Uterus (tissue), 4 donors: ENCODE results near the gene PUS1. TPM values are rescaled to one million over a fixed set of nuclear protein-coding genes. Genes with fewer than 3 reads are reported as not detected.
"Not testable (repeated sequence)": the region's sequence is repeated elsewhere in the genome, so short reads cannot be mapped to it uniquely, and the experiment has no call there.

Source experiments
- DNase-seq, 2 donors: peaks; one replicate each; pipeline ENCODE4 v3.0.0-alpha.2; 2019 to 2020
- H3K27ac ChIP-seq, 2 donors: fragments of 200-600 bp; sonication (generic); 1 replicate in 1 of 2; 2 replicates in 1 of 2; pipeline ENCODE4 v1.5.1; 2016 to 2018
- H3K27me3 ChIP-seq, 2 donors: fragments of 200-600 bp; sonication (generic); one replicate each; pipeline ENCODE4 v1.5.1; 2018 to 2019; ENCODE audit warnings: control low read depth in 1 of 2
- H3K36me3 ChIP-seq, 2 donors: fragments of 200-600 bp; sonication (generic); one replicate each; pipeline ENCODE4 v1.5.1; 2019; ENCODE audit warnings: control low read depth in 1 of 2
- H3K4me1 ChIP-seq, 2 donors: fragments of 200-600 bp; sonication (generic); one replicate each; pipeline ENCODE4 v1.5.1; 2018 to 2019; ENCODE audit warnings: control low read depth in 1 of 2
- H3K4me3 ChIP-seq, 2 donors: fragments of 200-600 bp; sonication (generic); 1 replicate in 1 of 2; 2 replicates in 1 of 2; pipeline ENCODE4 v1.5.1; 2018 to 2019; ENCODE audit warnings: mild to moderate bottlenecking in 1 of 2
- H3K9me3 ChIP-seq, 2 donors: fragments of 200-600 bp; sonication (generic); one replicate each; pipeline ENCODE4 v1.5.1; 2019; ENCODE audit warnings: control low read depth in 1 of 2
- POLR2A ChIP-seq, 2 donors: fragments of 450-650 bp; IDR thresholded peaks; one replicate each; pipeline ENCODE4 v1.6.1; 2016; ENCODE audit warnings: antibody characterized with exemption in 2 of 2, mild to moderate bottlenecking in 1 of 2, moderate library complexity in 1 of 2
- intact Hi-C: fragments of 100-400 bp; cut with DNase I; formaldehyde crosslinking; loops from one replicate; pipeline ENCODE4 v1.15.1; 2023; ENCODE audit warnings: low total_unique reads
- total RNA-seq, 4 donors: library from RNA; depleted of rRNA in 3 of 4; stranded (reverse); fragments of >200 nt in 3 of 4; gene quantifications; one replicate each; pipeline versions ENCODE4 v1.1.0 to v1.2.4, GENCODE V29; 2014 to 2023
- TF ChIP-seq, protein P1 (sequence below), 4 experiments: fragments of 200-600 bp in 2 of 4; fragments of 450-650 bp in 2 of 4; sonication (generic) in 2 of 4; IDR thresholded peaks; one replicate each; pipeline ENCODE4 v1.5.1; 2016 to 2019; ENCODE audit warnings: antibody characterized with exemption in 4 of 4, mild to moderate bottlenecking in 2 of 4, moderate library complexity in 1 of 4
- donor health status: DM: yes; HTN: yes; CAD: no.

Gene PUS1
- total RNA-seq, 4 donors from 2014 or later: 0.59 to 29.2 (median 12.5) TPM

DNA sequence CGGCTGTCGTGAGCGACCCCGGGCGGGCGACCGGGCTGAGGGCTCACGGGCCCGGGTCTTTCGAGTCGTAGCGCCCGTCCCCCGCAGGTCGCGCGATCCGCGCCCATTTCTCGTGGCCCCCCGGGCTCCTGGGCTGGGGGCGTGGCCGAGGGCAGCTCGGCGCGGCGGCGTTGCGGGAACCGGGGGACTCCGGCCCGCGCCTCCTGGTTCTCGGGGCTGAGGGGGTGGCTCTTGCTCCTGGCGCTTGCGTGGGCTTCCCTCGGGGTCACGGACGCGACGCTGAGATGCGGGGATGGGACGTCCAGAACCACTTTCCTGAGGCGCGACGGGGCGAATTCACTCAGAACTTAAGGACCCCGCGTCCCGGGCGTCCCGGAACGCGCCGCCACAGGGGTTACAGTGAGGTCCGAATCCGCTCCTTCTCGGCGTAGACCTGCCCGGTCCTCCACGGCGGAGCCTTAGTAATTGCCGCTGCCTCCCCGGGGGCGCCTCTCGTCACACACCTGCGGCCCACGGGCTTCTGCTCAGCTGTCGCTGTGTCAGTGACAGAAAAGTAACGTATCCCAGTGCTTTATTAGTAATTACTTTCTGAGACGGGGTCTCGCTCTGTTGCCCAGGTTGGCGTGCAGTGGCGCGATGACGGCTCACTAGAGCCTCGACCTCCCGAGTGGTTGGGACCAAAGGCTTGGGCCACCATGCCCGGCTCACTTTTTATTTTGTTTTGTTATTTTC lies 21.3 kb downstream of the PUS1 start:
- peak in 1 of 2 donors; percentile 29 for DNase-seq
- peak overlapping the region; percentile 34 to 84 for H3K27ac ChIP-seq
- no peaks in the 10 kb centered on the region for H3K36me3 ChIP-seq
- peak overlapping the region; percentile 42 to 85 for H3K4me3 ChIP-seq
- H3K27me3 ChIP-seq: no peaks in the 10 kb centered on the region
- H3K4me1 ChIP-seq: peaks cover 5 to 7% of the 10 kb centered on the region in 2 donors
- intact Hi-C loops: no loop called here
- no peaks in the 10 kb centered on the region for H3K9me3 ChIP-seq
- no peak for TF ChIP-seq POLR2A (IDR thresholded peaks at IDR 0.05)
- TF ChIP-seq, protein P1, sequence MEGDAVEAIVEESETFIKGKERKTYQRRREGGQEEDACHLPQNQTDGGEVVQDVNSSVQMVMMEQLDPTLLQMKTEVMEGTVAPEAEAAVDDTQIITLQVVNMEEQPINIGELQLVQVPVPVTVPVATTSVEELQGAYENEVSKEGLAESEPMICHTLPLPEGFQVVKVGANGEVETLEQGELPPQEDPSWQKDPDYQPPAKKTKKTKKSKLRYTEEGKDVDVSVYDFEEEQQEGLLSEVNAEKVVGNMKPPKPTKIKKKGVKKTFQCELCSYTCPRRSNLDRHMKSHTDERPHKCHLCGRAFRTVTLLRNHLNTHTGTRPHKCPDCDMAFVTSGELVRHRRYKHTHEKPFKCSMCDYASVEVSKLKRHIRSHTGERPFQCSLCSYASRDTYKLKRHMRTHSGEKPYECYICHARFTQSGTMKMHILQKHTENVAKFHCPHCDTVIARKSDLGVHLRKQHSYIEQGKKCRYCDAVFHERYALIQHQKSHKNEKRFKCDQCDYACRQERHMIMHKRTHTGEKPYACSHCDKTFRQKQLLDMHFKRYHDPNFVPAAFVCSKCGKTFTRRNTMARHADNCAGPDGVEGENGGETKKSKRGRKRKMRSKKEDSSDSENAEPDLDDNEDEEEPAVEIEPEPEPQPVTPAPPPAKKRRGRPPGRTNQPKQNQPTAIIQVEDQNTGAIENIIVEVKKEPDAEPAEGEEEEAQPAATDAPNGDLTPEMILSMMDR (IDR thresholded peaks at IDR 0.05): no peak

DNA sequence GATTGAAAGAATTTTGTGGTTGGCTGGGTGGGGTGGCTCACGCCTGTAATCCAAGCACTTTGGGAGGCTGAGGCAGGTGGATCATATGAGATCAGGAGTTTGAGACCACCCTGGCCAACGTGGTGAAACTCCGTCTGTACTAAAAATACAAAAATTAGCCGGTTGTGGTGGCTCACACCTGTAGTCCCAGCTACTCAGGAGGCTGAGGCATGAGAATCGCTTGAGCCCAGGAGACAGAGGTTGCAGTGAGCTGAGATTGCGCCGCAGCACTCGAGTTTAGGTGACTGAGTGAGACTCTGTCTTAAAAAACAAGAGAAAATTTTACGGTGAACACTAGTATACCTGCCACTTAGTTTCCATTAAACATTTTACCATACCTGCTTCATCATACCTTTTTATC lies 24.7 kb downstream of the PUS1 start:
- H3K36me3 ChIP-seq, intact Hi-C loops, H3K4me3 ChIP-seq, DNase-seq, H3K27ac ChIP-seq, H3K27me3 ChIP-seq, H3K9me3 ChIP-seq: not testable (repeated sequence)
- H3K4me1 ChIP-seq: peaks cover 5 to 12% of the 10 kb centered on the region in 2 donors

DNA sequence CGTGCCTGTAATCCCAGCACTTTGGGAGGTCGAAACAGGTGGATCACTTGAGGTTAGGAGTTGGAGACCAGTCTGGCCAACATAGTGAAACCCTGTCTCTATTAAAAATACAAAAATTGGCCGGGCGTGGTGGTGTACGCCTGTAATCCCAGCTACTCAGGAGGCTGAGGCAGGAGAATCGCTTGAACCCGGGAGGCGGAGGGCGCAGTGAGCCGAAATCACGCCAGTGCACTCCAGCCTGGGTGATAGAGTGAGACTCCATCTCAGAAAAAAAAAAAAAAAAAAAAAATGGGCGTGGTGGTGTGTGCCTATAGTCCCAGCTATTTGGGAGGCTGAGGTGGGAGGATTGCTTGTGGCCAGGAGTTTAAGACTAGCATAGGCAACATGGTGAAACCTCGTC lies 25.4 kb downstream of the PUS1 start:
- intact Hi-C loops, DNase-seq, H3K36me3 ChIP-seq, H3K9me3 ChIP-seq, H3K27ac ChIP-seq, H3K27me3 ChIP-seq, H3K4me3 ChIP-seq: not testable (repeated sequence)
- peaks cover 5 to 12% of the 10 kb centered on the region in 2 donors for H3K4me1 ChIP-seq

DNA sequence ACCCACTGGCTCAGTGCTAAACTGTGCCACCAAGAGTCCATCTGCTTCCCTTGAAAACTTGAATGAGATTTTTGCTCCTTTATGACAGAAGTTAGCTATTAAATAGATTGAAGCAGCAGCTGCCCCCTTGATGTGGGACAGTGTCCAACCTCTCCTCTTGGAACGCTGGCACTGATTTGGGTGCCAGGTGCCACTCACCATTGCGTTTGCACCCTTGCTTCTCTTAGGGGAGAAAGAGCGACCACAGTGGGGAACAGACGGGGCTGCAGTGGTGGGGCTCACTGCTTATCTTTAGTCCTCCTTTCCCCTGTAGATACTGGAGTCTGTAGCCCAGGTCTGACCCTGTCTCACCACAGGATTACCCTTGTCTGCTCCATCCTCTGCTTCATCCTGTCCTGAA lies 30.0 kb downstream of the PUS1 start:
- no peaks in the 10 kb centered on the region for H3K9me3 ChIP-seq
- H3K27ac ChIP-seq: no peak overlapping the region
- TF ChIP-seq, protein P1 (IDR thresholded peaks at IDR 0.05): no peak
- TF ChIP-seq POLR2A (IDR thresholded peaks at IDR 0.05): no peak
- H3K4me3 ChIP-seq: no peak overlapping the region
- intact Hi-C loops: no loop called here
- DNase-seq: no peak
- no peaks in the 10 kb centered on the region for H3K27me3 ChIP-seq
- H3K36me3 ChIP-seq: no peaks in the 10 kb centered on the region
- H3K4me1 ChIP-seq: peaks cover 0 to 5% of the 10 kb centered on the region in 2 donors

DNA sequence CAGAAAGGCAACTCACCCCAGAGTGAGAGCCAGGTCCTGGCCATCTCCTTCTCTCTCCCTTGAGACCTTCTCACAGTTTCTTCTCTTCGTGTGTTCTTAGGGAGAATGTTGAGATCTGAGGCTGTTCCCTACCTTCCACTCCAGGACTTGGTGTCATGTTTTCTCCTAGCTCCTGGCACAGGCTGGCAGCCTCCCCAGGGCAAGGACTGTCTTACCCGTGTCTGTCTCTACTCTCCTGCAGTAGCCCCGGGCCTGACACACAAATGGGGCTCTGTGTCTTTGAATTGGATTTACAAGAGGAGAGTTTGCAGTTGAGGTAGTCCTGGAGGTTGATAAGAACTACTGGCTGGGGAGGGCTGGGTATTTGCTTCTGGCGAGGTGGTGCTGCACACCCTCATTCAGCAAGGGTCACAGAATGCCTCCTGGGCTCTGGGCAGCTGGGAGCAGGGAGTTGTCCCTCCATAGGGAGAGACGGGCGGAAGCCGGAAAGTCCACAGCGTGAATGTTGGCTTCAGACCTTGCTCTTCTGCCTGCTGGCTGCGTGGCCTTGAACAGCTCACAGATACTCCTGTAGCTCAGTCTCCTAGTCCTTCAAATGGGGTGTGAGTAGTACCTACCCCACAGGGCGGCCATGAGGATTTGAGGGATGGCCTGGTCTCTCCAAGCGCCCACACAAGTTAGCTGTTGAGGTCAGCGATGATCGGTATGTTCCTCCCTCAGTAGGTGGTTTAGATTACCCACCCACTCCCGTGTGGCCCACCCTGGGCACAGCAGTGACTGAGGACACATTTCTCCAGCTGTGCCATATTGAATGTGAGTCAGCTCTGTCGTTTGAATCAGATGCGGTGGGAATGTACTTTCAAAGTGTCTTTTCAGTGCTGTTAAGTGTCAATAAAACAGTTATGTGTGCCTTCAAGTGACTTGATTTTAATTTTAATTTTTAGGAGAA lies 30.8 kb downstream of the PUS1 start:
- H3K27ac ChIP-seq: no peak overlapping the region
- H3K4me1 ChIP-seq: peaks cover 0 to 5% of the 10 kb centered on the region in 2 donors
- H3K36me3 ChIP-seq: no peaks in the 10 kb centered on the region
- no peaks in the 10 kb centered on the region for H3K27me3 ChIP-seq
- H3K9me3 ChIP-seq: no peaks in the 10 kb centered on the region
- intact Hi-C loops: no loop called here
- DNase-seq: no peak
- no peak overlapping the region for H3K4me3 ChIP-seq
- no peak for TF ChIP-seq POLR2A (IDR thresholded peaks at IDR 0.05)
- TF ChIP-seq, protein P1 (IDR thresholded peaks at IDR 0.05): no peak

DNA sequence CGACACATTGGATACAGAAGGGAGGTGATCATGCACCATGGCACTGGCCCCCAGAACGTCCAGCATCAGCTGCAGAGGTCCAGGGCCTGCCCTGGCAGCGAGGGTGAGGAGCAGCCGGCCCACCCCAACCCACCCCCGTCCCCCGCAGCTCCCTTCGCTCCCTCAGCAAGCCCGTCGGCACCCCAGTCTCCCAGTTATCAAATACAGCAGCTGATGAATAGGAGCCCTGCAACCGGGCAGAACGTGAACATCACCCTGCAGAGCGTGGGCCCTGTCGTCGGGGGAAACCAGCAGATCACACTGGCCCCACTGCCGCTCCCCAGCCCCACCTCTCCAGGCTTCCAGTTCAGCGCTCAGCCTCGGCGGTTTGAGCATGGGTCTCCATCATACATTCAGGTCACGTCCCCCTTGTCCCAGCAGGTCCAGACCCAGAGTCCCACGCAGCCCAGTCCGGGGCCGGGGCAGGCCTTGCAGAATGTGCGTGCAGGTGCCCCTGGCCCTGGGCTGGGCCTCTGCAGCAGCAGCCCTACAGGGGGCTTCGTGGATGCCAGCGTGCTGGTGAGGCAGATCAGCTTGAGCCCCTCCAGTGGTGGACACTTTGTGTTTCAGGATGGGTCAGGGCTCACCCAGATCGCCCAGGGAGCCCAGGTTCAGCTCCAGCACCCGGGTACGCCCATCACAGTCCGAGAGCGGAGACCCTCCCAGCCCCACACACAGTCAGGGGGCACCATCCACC lies 31.7 kb downstream of the PUS1 start:
- H3K4me3 ChIP-seq, H3K9me3 ChIP-seq, H3K36me3 ChIP-seq, H3K4me1 ChIP-seq, H3K27me3 ChIP-seq, DNase-seq, intact Hi-C loops, H3K27ac ChIP-seq: not testable (repeated sequence)

DNA sequence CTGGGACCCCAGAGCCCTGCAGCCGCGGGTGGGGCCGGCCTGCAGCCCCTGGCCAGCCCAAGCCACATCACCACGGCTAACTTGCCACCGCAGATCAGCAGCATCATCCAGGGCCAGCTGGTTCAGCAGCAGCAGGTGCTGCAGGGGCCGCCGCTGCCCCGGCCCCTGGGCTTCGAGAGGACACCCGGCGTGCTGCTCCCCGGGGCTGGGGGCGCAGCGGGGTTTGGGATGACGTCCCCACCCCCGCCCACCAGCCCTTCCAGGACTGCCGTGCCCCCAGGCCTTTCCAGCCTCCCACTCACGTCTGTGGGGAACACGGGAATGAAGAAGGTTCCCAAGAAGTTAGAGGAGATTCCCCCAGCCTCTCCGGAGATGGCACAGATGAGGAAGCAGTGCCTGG lies 32.3 kb downstream of the PUS1 start:
- H3K27me3 ChIP-seq, intact Hi-C loops, H3K9me3 ChIP-seq, DNase-seq, H3K27ac ChIP-seq, H3K4me1 ChIP-seq, H3K36me3 ChIP-seq, H3K4me3 ChIP-seq: not testable (repeated sequence)
